Left ventricle myocardium superior (tissue), 1 donor: ENCODE results near the gene FILIP1. TPM values are rescaled to one million over a fixed set of nuclear protein-coding genes. Genes with fewer than 3 reads are reported as not detected.

Experiments used
- ATAC-seq: fragments of 200-7000 bp; cut with Tn5 transposase; one replicate; pipeline ENCODE4 v1.9.1; 2020; ENCODE audit warnings: mild to moderate bottlenecking, moderate library complexity
- DNase-seq: peaks from one replicate; pipeline ENCODE4 v3.0.0-alpha.2; 2020
- intact Hi-C: fragments of 100-400 bp; cut with micrococcal nuclease; formaldehyde crosslinking; loops from one replicate; pipeline ENCODE4 v1.11.0; 2022
- total RNA-seq: library from RNA; stranded (reverse); fragmentation: NEBNext Ultra II Directional; extraction: Animal tissue kit (Norgen Biotek cat#: 25700); gene quantifications from one replicate; pipeline ENCODE4 v1.2.1, GENCODE V29; 2021
- donor health status: DM: no; HTN: yes; CAD: no; lungs with severe emphysema.

Gene FILIP1
- total RNA-seq, 1 donor from 2014 or later = 156 TPM

GRCh38 chr6:75499640-75500039, 6.0 kb upstream of the FILIP1 start:
- ATAC-seq = no peak
- intact Hi-C loops = loop anchor here (10.0 kb wide), 1 partner anchor 135 kb away; no protein-coding TSS in a partner anchor

GRCh38 chr6:75498862-75499261, 5.3 kb upstream of the FILIP1 start:
- ATAC-seq (no peak), DNase-seq (no peak)
- intact Hi-C loops = loop anchor here (10.0 kb wide), 1 partner anchor 134 kb away; no protein-coding TSS in a partner anchor

More at GRCh38 chr6:75499640-75500039, 6.0 kb upstream of the FILIP1 start:
- DNase-seq = no peak

- intact Hi-C loops = loop anchor here (10.0 kb wide), 1 partner anchor 133 kb away; no protein-coding TSS in a partner anchor
- no peak for ATAC-seq
- DNase-seq = no peak
Measured at GRCh38 chr6:75497994-75498393, 4.4 kb upstream of the FILIP1 start.

- ATAC-seq (no peak), DNase-seq (no peak)
- intact Hi-C loops = loop anchor here (10.0 kb wide), 1 partner anchor 130 kb away; no protein-coding TSS in a partner anchor
Measured at GRCh38 chr6:75495011-75495410, 1.4 kb upstream of the FILIP1 start.

- ATAC-seq (no peak), DNase-seq (no peak)
- intact Hi-C loops = loop anchor here (10.0 kb wide), 1 partner anchor 129 kb away; no protein-coding TSS in a partner anchor
Measured at GRCh38 chr6:75494290-75494689, 690 bp upstream of the FILIP1 start.

GRCh38 chr6:75492386-75493153, 1.0 kb downstream of the FILIP1 start:
- peak; percentile 69 for ATAC-seq
- intact Hi-C loops = loop anchor here (10.0 kb wide), 1 partner anchor 128 kb away; no protein-coding TSS in a partner anchor
- no peak for DNase-seq

- intact Hi-C loops = loop anchor here (10.0 kb wide), 1 partner anchor 126 kb away; no protein-coding TSS in a partner anchor
- DNase-seq = no peak
- peak; percentile 70 for ATAC-seq
Measured at GRCh38 chr6:75491291-75491690, 2.3 kb downstream of the FILIP1 start.

- ATAC-seq = no peak
- DNase-seq = no peak
- intact Hi-C loops = loop anchor here (10.0 kb wide), 1 partner anchor 126 kb away; no protein-coding TSS in a partner anchor
Measured at GRCh38 chr6:75490706-75491105, 2.9 kb downstream of the FILIP1 start.

- intact Hi-C loops = loop anchor here (10.0 kb wide), 1 partner anchor 54 kb away; no protein-coding TSS in a partner anchor
- DNase-seq = no peak
- no peak for ATAC-seq
Measured at GRCh38 chr6:75489025-75489424, 4.6 kb downstream of the FILIP1 start.

GRCh38 chr6:75488033-75488432, 5.6 kb downstream of the FILIP1 start:
- peak; percentile 6 for ATAC-seq
- intact Hi-C loops = loop anchor here (10.0 kb wide), 1 partner anchor 53 kb away; no protein-coding TSS in a partner anchor
- no peak for DNase-seq

GRCh38 chr6:75486850-75487518, 6.6 kb downstream of the FILIP1 start:
- ATAC-seq (peak; percentile 13), DNase-seq (no peak)
- intact Hi-C loops = loop anchor here (10.0 kb wide), 1 partner anchor 52 kb away; no protein-coding TSS in a partner anchor

- DNase-seq = no peak
- ATAC-seq = no peak
- intact Hi-C loops = loop anchor here (10.0 kb wide), 1 partner anchor 50 kb away; no protein-coding TSS in a partner anchor
Measured at GRCh38 chr6:75484535-75484934, 9.1 kb downstream of the FILIP1 start.

- intact Hi-C loops = loop anchor here (10.0 kb wide), 1 partner anchor 49 kb away; no protein-coding TSS in a partner anchor
- no peak for ATAC-seq
Measured at GRCh38 chr6:75483136-75483952, 10.3 kb downstream of the FILIP1 start.

GRCh38 chr6:75481936-75482593, 11.5 kb downstream of the FILIP1 start:
- intact Hi-C loops = loop anchor here (10.0 kb wide), 1 partner anchor 47 kb away; no protein-coding TSS in a partner anchor
- ATAC-seq (peak; percentile 70), DNase-seq (no peak)

More at GRCh38 chr6:75483136-75483952, 10.3 kb downstream of the FILIP1 start:
- no peak for DNase-seq

GRCh38 chr6:75481394-75481793, 12.2 kb downstream of the FILIP1 start:
- ATAC-seq (peak; percentile 46), DNase-seq (no peak)
- intact Hi-C loops = loop anchor here (10.0 kb wide), 1 partner anchor 47 kb away; no protein-coding TSS in a partner anchor

- ATAC-seq = peak; percentile 49
- intact Hi-C loops = loop anchor here (10.0 kb wide), 1 partner anchor 46 kb away; no protein-coding TSS in a partner anchor
Measured at GRCh38 chr6:75480425-75480824, 13.2 kb downstream of the FILIP1 start.

GRCh38 chr6:75479712-75480111, 13.9 kb downstream of the FILIP1 start:
- intact Hi-C loops = loop anchor here (10.0 kb wide), 1 partner anchor 45 kb away; no protein-coding TSS in a partner anchor
- ATAC-seq = no peak
- DNase-seq = no peak

More at GRCh38 chr6:75480425-75480824, 13.2 kb downstream of the FILIP1 start:
- DNase-seq = no peak

- DNase-seq (no peak), ATAC-seq (no peak)
- intact Hi-C loops = no loop called here
Measured at GRCh38 chr6:75478929-75479328, 14.7 kb downstream of the FILIP1 start.
